Spinal cord (tissue), 10 donors: ENCODE data around the gene TPPP2. TPM values are rescaled to one million over a fixed set of nuclear protein-coding genes. Genes with fewer than 3 reads are reported as not detected.

Experiments
- DNase-seq, 6 donors: peaks; one replicate each; pipeline versions ENCODE4 v3.0.0 to v3.0.0-alpha.2; 2013 to 2015; ENCODE audit warnings: low spot score in 6 of 6, low read depth in 4 of 6
- H3K27ac ChIP-seq: one replicate; pipeline ENCODE4 v1.5.1; 2013; ENCODE audit warnings: low read depth, low read length, control low read depth
- H3K27me3 ChIP-seq: one replicate; pipeline ENCODE4 v1.6.1; 2013; ENCODE audit warnings: low read length; ENCODE audit not compliant: control insufficient read depth, insufficient read depth
- H3K36me3 ChIP-seq: one replicate; pipeline ENCODE4 v1.6.1; 2013; ENCODE audit warnings: low read length; ENCODE audit not compliant: control insufficient read depth, insufficient read depth
- H3K4me1 ChIP-seq: one replicate; pipeline ENCODE4 v1.6.1; 2013; ENCODE audit warnings: low read length; ENCODE audit not compliant: control insufficient read depth, insufficient read depth
- H3K4me3 ChIP-seq: one replicate; pipeline ENCODE4 v1.5.1; 2013; ENCODE audit warnings: low read depth, low read length, control low read depth
- H3K9me3 ChIP-seq: one replicate; pipeline ENCODE4 v1.6.1; 2013; ENCODE audit warnings: low read length; ENCODE audit not compliant: control insufficient read depth, insufficient read depth
- WGBS: methylation state at CpG from one replicate; pipeline ENCODE4 v1.1.5; 2013; ENCODE audit warnings: missing lambda C conversion rate; ENCODE audit not compliant: insufficient coverage; 5-methylcytosine and 5-hydroxymethylcytosine counted together
- polyA plus RNA-seq, 2 donors: library from polyadenylated mRNA; unstranded; fragments of 120-200 nt; gene quantifications; one replicate each; pipeline ENCODE4 v1.2.1, GENCODE V29; 2013; ENCODE audit not compliant: insufficient read length in 2 of 2
- total RNA-seq, 2 donors: library from RNA; depleted of rRNA in 1 of 2; stranded (reverse); fragments of 120-200 nt in 1 of 2; fragments of >200 nt in 1 of 2; gene quantifications; one replicate each; pipeline versions ENCODE4 v1.2.3 to v1.2.4, GENCODE V29; 2013 to 2014
- donor health status: healthy.

Gene TPPP2
- total and polyA plus RNA-seq, 4 donors = 0.44 to 0.71 (median 0.59) TPM; not detected in 1

DNA sequence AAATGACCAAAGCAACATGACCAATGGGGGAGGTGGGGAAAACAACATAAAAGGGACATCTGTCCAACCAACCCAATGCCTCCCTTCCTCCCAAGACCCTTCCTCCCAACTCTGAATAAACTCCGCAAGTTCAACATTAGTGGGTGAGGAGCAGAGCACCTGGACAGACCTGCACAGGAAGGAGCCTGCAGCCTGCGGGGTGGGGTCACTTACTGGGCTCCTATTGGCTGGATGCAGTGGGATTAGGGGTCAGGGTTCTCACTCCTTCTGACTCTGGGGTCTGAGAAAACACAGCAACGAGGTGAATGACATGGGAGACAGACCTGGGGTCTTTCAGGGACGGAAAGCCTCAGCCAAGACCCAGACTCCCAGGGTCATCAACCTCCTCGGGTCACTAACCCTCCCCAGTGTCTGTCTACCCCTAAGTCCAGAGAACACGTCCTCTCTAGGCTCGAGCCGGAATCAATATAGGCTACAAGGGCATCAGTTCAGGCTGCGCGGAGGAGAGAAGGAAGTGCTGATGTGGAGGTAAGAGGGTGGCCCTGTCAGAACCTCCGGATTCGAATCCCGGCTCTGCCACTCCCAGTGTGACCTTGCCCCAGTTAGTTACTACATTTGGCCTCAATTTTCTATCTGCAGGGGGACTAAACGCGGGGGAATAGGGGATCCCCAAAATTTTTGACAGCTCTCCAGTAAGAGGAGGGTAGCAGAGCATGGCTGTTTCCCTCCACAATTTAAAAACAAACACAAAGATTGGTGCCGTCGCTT, 6.0 kb upstream of the TPPP2 start:
- peak overlapping the region; percentile 85 for H3K27ac ChIP-seq
- peaks cover 34% of the 10 kb centered on the region for H3K4me1 ChIP-seq
- H3K27me3 ChIP-seq = no peaks in the 10 kb centered on the region
- H3K36me3 ChIP-seq = peaks cover 34% of the 10 kb centered on the region
- no peaks in the 10 kb centered on the region for H3K9me3 ChIP-seq
- DNase-seq = peak in 1 of 6 donors; percentile 13
- WGBS = 6% methylated on average over 8 of the region's 17 CpGs
- H3K4me3 ChIP-seq = peak overlapping the region; percentile 76

DNA sequence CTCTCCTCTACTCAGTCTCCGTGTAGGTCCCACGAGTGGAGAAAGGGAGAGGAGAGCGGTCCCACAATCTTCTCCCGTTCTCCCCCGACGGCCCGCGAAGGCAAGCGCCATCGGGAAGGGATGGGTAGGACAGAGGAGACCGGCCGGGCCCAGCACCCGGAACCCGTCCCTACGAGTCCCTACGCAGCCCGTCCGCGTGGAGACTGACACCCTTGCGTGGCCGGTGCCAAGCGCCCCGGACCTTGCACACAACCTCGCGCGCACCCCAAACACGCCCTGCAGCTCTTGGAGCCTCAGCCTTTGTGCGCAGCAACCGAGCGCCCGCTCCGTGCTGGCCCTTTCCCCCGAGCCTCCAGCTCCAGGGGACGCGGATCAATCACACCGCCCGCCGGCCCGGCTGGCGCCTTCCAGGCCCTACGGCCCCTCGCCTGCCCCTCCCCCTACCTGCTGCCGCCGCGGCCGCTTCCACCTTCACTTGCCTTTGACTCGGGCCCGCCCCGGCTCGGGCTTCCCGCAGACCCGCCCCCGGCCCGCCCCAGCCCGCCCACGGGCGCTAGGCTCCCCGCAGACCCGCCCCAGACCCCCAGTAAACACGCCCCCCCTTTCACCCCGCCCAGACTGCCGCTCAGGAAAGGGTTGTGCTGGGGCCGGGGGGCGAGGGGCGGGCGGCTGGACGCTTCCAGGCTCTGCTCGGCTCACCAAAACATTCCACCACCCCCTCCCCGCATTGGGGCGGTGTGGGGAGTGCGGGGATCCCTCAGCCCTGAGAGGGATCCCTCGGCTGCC, 5.2 kb upstream of the TPPP2 start, which contains the start of gene NDRG2:
NDRG2 (minus strand) TSS at position 477 of the 786 bp plus-strand sequence. CDS start 1,746 bp downstream, outside the sequence.
- no peaks in the 10 kb centered on the region for H3K9me3 ChIP-seq
- peaks cover 26% of the 10 kb centered on the region for H3K36me3 ChIP-seq
- under 1% methylated on average over 48 of the region's 72 CpGs for WGBS
- peak in 4 of 6 donors; percentile 50 to 89 (median 72) for DNase-seq
- H3K27ac ChIP-seq = peak within 1 kb of the TSS; percentile 95
- H3K4me1 ChIP-seq = peaks cover 34% of the 10 kb centered on the region
- H3K4me3 ChIP-seq = peak within 1 kb of the TSS; percentile 76
- no peaks in the 10 kb centered on the region for H3K27me3 ChIP-seq

DNA sequence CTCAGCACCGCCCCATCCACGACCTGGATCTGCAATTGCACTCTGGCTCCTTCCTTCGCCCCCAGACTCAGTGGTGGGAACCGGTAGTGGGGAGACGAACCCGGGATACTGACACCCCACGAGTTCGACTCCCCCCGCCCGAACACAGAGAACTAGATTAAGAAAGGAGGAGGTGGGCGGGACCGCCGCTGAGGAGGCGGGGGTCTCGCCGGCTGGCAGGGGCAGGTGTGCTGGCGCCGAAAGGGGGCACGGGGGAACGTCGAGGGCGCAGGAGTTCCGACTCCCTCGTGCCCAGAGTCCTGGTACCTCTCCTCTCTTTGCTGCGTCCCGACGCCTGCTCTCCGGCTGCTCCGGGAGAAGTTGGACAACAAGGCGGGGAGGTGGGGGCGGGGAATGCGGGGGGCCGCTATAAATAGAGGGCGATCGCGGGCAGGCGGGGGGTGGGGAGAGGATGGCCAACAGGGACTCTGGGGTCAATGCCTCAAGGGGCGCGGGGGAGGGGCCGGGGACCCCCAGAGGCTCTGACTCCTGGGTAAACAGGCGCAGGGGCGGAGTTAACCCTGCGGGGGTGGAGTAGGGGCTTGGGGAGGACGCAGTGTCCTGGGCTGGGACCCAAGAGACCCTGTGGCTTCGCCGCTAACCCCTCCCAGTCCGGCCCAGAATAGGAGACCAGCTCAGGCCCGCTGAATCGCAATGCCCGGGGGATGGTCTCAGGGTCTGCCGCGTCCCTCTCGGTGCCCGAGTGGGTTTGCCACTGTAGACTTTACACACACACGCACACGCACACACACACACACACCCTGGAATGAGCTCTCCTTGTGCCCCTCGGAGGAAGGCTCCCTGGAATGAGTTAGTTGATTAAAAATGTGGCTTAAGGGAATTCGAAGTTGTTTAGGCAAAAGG, 4.4 kb upstream of the TPPP2 start:
- H3K4me3 ChIP-seq = peak overlapping the region; percentile 76
- H3K36me3 ChIP-seq = peaks cover 18% of the 10 kb centered on the region
- no peaks in the 10 kb centered on the region for H3K27me3 ChIP-seq
- H3K9me3 ChIP-seq = no peaks in the 10 kb centered on the region
- peaks cover 34% of the 10 kb centered on the region for H3K4me1 ChIP-seq
- WGBS = under 1% methylated on average over 34 of the region's 58 CpGs
- peak overlapping the region; percentile 95 for H3K27ac ChIP-seq
- peak in 5 of 6 donors; percentile 44 to 90 (median 69) for DNase-seq

DNA sequence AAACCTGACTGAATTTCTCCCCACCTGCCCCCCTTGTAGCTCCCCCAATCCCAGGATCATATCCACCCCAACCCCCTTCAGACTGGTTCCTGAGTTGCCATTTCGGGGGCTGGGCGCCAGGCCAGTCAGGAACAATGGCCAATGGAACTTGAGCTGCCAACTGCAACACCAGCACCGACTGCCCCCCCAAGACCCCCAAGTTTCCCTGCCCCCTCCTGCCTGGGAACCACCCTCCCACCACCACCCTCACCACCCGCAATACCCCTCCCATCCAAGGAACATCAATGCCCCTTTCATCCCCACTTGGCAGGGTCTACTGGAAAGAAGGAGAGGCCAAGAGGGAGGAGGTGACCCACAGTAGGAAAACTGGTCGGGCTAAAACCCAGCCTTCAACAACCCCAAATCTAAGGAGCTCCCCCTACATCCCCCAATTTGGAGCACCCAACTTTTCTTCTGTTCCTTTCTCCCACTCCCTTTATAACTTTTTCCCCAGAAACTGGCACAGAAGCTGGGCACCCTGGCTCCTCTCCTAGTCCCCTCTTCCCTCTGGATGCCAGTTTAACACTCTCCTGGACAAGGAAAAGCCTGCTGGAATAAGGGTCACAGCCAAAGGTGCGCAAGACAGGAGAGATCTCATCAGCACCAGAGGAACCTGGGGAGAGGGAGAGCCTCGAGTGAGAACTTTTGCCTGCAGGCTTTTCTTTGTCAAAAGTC, 3.6 kb upstream of the TPPP2 start:
- Histone ChIP-seq H3K27ac (peak overlapping the region; percentile 95), H3K36me3 (peaks cover 12% of the 10 kb centered on the region), H3K9me3 (no peaks in the 10 kb centered on the region), H3K27me3 (no peaks in the 10 kb centered on the region), H3K4me1 (peaks cover 34% of the 10 kb centered on the region), H3K4me3 (peak overlapping the region; percentile 38)
- peak; percentile 60 to 93 (median 74) for DNase-seq
- WGBS = 32% methylated on average over 6 of the region's 7 CpGs

- no peaks in the 10 kb centered on the region for H3K9me3 ChIP-seq
- H3K36me3 ChIP-seq = peaks cover 9% of the 10 kb centered on the region
- WGBS = 39% methylated on average over 3 of the region's 3 CpGs
- no peak overlapping the region for H3K4me3 ChIP-seq
- H3K27ac ChIP-seq = peak overlapping the region; percentile 84
- peaks cover 34% of the 10 kb centered on the region for H3K4me1 ChIP-seq
- no peaks in the 10 kb centered on the region for H3K27me3 ChIP-seq
- DNase-seq = no peak
Observed at GRCh38 chr14:21026988-21027315, 3.1 kb upstream of the TPPP2 start.

DNA sequence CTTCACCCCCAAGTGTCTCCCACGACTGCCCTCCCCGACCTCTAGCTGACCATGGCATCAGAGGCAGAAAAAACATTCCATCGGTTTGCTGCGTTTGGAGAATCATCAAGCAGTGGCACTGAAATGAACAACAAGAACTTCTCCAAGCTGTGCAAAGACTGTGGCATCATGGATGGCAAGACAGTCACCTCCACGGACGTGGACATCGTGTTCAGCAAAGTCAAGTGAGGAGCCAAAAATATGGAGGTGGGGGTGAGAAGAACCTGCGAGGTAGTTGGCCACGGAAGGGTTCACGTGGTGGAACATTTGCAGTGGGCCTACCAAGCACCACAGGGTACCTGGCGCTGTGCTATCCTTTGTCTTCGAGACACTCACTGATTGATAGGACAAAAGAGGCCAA, 514 bp downstream of the TPPP2 start:
- H3K4me1 ChIP-seq = peaks cover 23% of the 10 kb centered on the region
- 89% methylated on average over 11 of the region's 12 CpGs for WGBS
- DNase-seq = no peak
- H3K27ac ChIP-seq = no peak overlapping the region
- no peak overlapping the region for H3K4me3 ChIP-seq
- no peaks in the 10 kb centered on the region for H3K9me3 ChIP-seq
- H3K27me3 ChIP-seq = no peaks in the 10 kb centered on the region
- no peaks in the 10 kb centered on the region for H3K36me3 ChIP-seq

GRCh38 chr14:21032326-21033132, 2.5 kb downstream of the TPPP2 start:
- Histone ChIP-seq H3K27me3 (no peaks in the 10 kb centered on the region), H3K4me3 (no peak overlapping the region), H3K9me3 (no peaks in the 10 kb centered on the region), H3K36me3 (no peaks in the 10 kb centered on the region), H3K27ac (no peak overlapping the region), H3K4me1 (peaks cover 18% of the 10 kb centered on the region)
- WGBS = 97% methylated on average over 3 of the region's 5 CpGs
- no peak for DNase-seq

- H3K4me3 ChIP-seq = no peak overlapping the region
- peak in 1 of 6 donors; percentile 60 for DNase-seq
- H3K27ac ChIP-seq = no peak overlapping the region
- WGBS = 86% methylated on average over 4 of the region's 4 CpGs
- peaks cover 18% of the 10 kb centered on the region for H3K4me1 ChIP-seq
- H3K27me3 ChIP-seq = no peaks in the 10 kb centered on the region
- no peaks in the 10 kb centered on the region for H3K36me3 ChIP-seq
- no peaks in the 10 kb centered on the region for H3K9me3 ChIP-seq
Observed at GRCh38 chr14:21033133-21033698, 3.2 kb downstream of the TPPP2 start.
